SK-MEL-5 (cell line): Measurements from ENCODE around the gene OSBPL6. TPM values are rescaled to one million over a fixed set of nuclear protein-coding genes. Genes with fewer than 3 reads are reported as not detected.

ENCODE experiments used
- DNase-seq: peaks from one replicate; pipeline ENCODE4 v3.0.0-alpha.2; 2016; ENCODE audit warnings: low read depth, low spot score
- in situ Hi-C: cut with HindIII; loops from 2 replicates; pipeline ENCODE4 v1.10.0; 2016; ENCODE audit warnings: low sequenced_read_pairs, high pct_unique_total_duplicates, low pct_unique_long_range_greater_than_20kb
- total RNA-seq: library from RNA; depleted of rRNA; stranded (reverse); fragments of >200 nt; shearing (Covaris generic); gene quantifications from 2 replicates; pipeline ENCODE4 v1.2.3, GENCODE V29; 2014

Gene OSBPL6
- total RNA-seq, 1 experiment from 2014 or later, result 5.1 TPM

- in situ Hi-C loops, result no loop called here
- DNase-seq, result no peak
Measured at GRCh38 chr2:178279636-178280035, 85.3 kb downstream of the OSBPL6 start.

GRCh38 chr2:178280244-178280852, 86.0 kb downstream of the OSBPL6 start:
- DNase-seq, result peak; percentile 69
- in situ Hi-C loops, result no loop called here

GRCh38 chr2:178282075-178282815, 87.9 kb downstream of the OSBPL6 start:
- in situ Hi-C loops, result no loop called here

GRCh38 chr2:178283341-178283918, 89.1 kb downstream of the OSBPL6 start:
- in situ Hi-C loops, result no loop called here
- DNase-seq, result no peak

More at GRCh38 chr2:178282075-178282815, 87.9 kb downstream of the OSBPL6 start:
- DNase-seq, result no peak

GRCh38 chr2:178284613-178285286, 90.4 kb downstream of the OSBPL6 start:
- in situ Hi-C loops, result no loop called here
- DNase-seq, result no peak

GRCh38 chr2:178285287-178285615, 90.9 kb downstream of the OSBPL6 start:
- DNase-seq, result no peak
- in situ Hi-C loops, result no loop called here

- in situ Hi-C loops, result no loop called here
- DNase-seq, result no peak
Measured at GRCh38 chr2:178286636-178287035, 92.3 kb downstream of the OSBPL6 start.

GRCh38 chr2:178287652-178288344, 93.5 kb downstream of the OSBPL6 start:
- in situ Hi-C loops, result no loop called here
- DNase-seq, result no peak

GRCh38 chr2:178291703-178292102, 97.4 kb downstream of the OSBPL6 start:
- in situ Hi-C loops, result no loop called here
- DNase-seq, result no peak

- in situ Hi-C loops, result no loop called here
Measured at GRCh38 chr2:178292586-178292985, 98.3 kb downstream of the OSBPL6 start.

GRCh38 chr2:178295115-178295514, 100.8 kb downstream of the OSBPL6 start:
- in situ Hi-C loops, result no loop called here
- no peak for DNase-seq

More at GRCh38 chr2:178292586-178292985, 98.3 kb downstream of the OSBPL6 start:
- no peak for DNase-seq

GRCh38 chr2:178295906-178296305, 101.6 kb downstream of the OSBPL6 start:
- in situ Hi-C loops, result no loop called here
- DNase-seq, result no peak

GRCh38 chr2:178296394-178297090, 102.2 kb downstream of the OSBPL6 start:
- in situ Hi-C loops, result no loop called here

GRCh38 chr2:178297091-178297411, 102.7 kb downstream of the OSBPL6 start:
- no peak for DNase-seq
- in situ Hi-C loops, result no loop called here

More at GRCh38 chr2:178296394-178297090, 102.2 kb downstream of the OSBPL6 start:
- no peak for DNase-seq

GRCh38 chr2:178298785-178299212, 104.5 kb downstream of the OSBPL6 start:
- no peak for DNase-seq
- in situ Hi-C loops, result no loop called here

GRCh38 chr2:178301649-178302238, 107.4 kb downstream of the OSBPL6 start:
- in situ Hi-C loops, result no loop called here
- DNase-seq, result no peak

GRCh38 chr2:178304333-178304732, 110.0 kb downstream of the OSBPL6 start:
- DNase-seq, result no peak
- in situ Hi-C loops, result no loop called here
